Measurements from ENCODE around the gene CDK5RAP2. TPM values are rescaled to one million over a fixed set of nuclear protein-coding genes. Genes with fewer than 3 reads are reported as not detected.
A peak's percentile ranks its signal among the peaks of the same experiment; 100 is the strongest.

Gene CDK5RAP2
- total and polyA plus RNA-seq, 2 donors (not counting 1 experiment from before 2014, with no cell fraction given) = 17.7 to 48.6 TPM

DNA sequence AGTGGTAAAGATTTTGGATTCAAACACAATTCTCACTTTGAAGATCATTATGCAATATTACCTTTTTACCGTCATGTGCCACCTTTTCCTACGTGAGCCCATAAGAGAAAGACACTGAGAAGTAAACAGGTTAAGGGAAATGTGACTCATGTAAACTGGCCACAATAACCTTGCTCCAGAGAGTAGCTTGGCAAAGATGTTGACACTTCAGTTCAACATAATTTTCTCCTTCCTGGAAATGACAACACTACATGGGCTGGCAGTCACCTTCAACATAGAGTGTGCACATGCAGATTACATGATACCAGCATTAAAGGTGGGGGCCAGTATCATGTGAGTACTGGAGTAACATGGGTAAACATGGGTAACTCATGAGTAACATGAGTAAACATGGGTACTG, 141.9 kb downstream of the CDK5RAP2 start:
- no peak overlapping the region for H3K4me2 ChIP-seq (ENCODE audit: extremely low read depth, insufficient read depth, low read length)
- peaks cover 1% of the 10 kb centered on the region for H3K36me3 ChIP-seq (ENCODE audit: control insufficient read depth, insufficient read depth, low read length)
- peaks cover 19% of the 10 kb centered on the region for H3K4me1 ChIP-seq (ENCODE audit: control insufficient read depth, extremely low read depth, insufficient read depth, low read length)
- H4K20me1 ChIP-seq (ENCODE audit: control insufficient read depth, extremely low read depth, insufficient read depth, low read length) = no peaks in the 10 kb centered on the region
- H3K9me3 ChIP-seq (ENCODE audit: control insufficient read depth, insufficient read depth, low read depth, low read length) = no peaks in the 10 kb centered on the region
- no peak for TF ChIP-seq EZH2 (IDR thresholded peaks at IDR 0.05; ENCODE audit: low read length, missing control alignments)
- H3K4me3 ChIP-seq (replicated peaks in 1 of 4; ENCODE audit: control extremely low read depth in 1 of 4, insufficient read depth in 1 of 4, low read depth in 3 of 4, low read length in 4 of 4) = no peak overlapping the region
- no peak overlapping the region for H3K27ac ChIP-seq (ENCODE audit: insufficient read depth, low read length)
- H3K27me3 ChIP-seq (ENCODE audit: control insufficient read depth, insufficient read depth, low read length) = no peaks in the 10 kb centered on the region
- no peaks in the 10 kb centered on the region for H3K79me2 ChIP-seq (ENCODE audit: control insufficient read depth, insufficient read depth, low read length)
- DNase-seq (ENCODE audit: low read depth in 2 of 2) = peak; percentile 36 to 48
- no peak overlapping the region for H2AFZ ChIP-seq (ENCODE audit: low read length)
- H3K9ac ChIP-seq (ENCODE audit: insufficient read depth, low read length) = no peak overlapping the region

GRCh38 chr9:120436983-120437475, 142.9 kb downstream of the CDK5RAP2 start:
- H3K9me3 ChIP-seq (ENCODE audit: control insufficient read depth, insufficient read depth, low read depth, low read length) = no peaks in the 10 kb centered on the region
- H3K27ac ChIP-seq (ENCODE audit: insufficient read depth, low read length) = no peak overlapping the region
- TF ChIP-seq, protein P1, sequence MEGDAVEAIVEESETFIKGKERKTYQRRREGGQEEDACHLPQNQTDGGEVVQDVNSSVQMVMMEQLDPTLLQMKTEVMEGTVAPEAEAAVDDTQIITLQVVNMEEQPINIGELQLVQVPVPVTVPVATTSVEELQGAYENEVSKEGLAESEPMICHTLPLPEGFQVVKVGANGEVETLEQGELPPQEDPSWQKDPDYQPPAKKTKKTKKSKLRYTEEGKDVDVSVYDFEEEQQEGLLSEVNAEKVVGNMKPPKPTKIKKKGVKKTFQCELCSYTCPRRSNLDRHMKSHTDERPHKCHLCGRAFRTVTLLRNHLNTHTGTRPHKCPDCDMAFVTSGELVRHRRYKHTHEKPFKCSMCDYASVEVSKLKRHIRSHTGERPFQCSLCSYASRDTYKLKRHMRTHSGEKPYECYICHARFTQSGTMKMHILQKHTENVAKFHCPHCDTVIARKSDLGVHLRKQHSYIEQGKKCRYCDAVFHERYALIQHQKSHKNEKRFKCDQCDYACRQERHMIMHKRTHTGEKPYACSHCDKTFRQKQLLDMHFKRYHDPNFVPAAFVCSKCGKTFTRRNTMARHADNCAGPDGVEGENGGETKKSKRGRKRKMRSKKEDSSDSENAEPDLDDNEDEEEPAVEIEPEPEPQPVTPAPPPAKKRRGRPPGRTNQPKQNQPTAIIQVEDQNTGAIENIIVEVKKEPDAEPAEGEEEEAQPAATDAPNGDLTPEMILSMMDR (conservative IDR thresholded peaks at IDR 0.05 in 1 of 2, IDR thresholded peaks at IDR 0.05 in 1 of 2; ENCODE audit: low read depth in 1 of 2, low read length in 2 of 2) = no peak
- no peak for TF ChIP-seq EZH2 (IDR thresholded peaks at IDR 0.05; ENCODE audit: low read length, missing control alignments)
- no peak overlapping the region for H2AFZ ChIP-seq (ENCODE audit: low read length)
- H3K36me3 ChIP-seq (ENCODE audit: control insufficient read depth, insufficient read depth, low read length) = peaks cover 1% of the 10 kb centered on the region
- H4K20me1 ChIP-seq (ENCODE audit: control insufficient read depth, extremely low read depth, insufficient read depth, low read length) = no peaks in the 10 kb centered on the region
- H3K4me2 ChIP-seq (ENCODE audit: extremely low read depth, insufficient read depth, low read length) = no peak overlapping the region
- H3K79me2 ChIP-seq (ENCODE audit: control insufficient read depth, insufficient read depth, low read length) = no peaks in the 10 kb centered on the region
- H3K4me1 ChIP-seq (ENCODE audit: control insufficient read depth, extremely low read depth, insufficient read depth, low read length) = peaks cover 18% of the 10 kb centered on the region
- H3K4me3 ChIP-seq (replicated peaks in 1 of 4; ENCODE audit: control extremely low read depth in 1 of 4, insufficient read depth in 1 of 4, low read depth in 3 of 4, low read length in 4 of 4) = no peak overlapping the region
- DNase-seq (ENCODE audit: low read depth in 2 of 2) = peak in 1 of 2 donors; percentile 56
- no peaks in the 10 kb centered on the region for H3K27me3 ChIP-seq (ENCODE audit: control insufficient read depth, insufficient read depth, low read length)
- no peak overlapping the region for H3K9ac ChIP-seq (ENCODE audit: insufficient read depth, low read length)

- Histone ChIP-seq H3K4me3 (replicated peaks in 1 of 4; ENCODE audit: control extremely low read depth in 1 of 4, insufficient read depth in 1 of 4, low read depth in 3 of 4, low read length in 4 of 4) (no peak overlapping the region), H3K4me2 (ENCODE audit: extremely low read depth, insufficient read depth, low read length) (no peak overlapping the region), H3K4me1 (ENCODE audit: control insufficient read depth, extremely low read depth, insufficient read depth, low read length) (peaks cover 15% of the 10 kb centered on the region), H3K9me3 (ENCODE audit: control insufficient read depth, insufficient read depth, low read depth, low read length) (no peaks in the 10 kb centered on the region), H3K36me3 (ENCODE audit: control insufficient read depth, insufficient read depth, low read length) (peaks cover 1% of the 10 kb centered on the region), H3K27me3 (ENCODE audit: control insufficient read depth, insufficient read depth, low read length) (no peaks in the 10 kb centered on the region), H2AFZ (ENCODE audit: low read length) (no peak overlapping the region), H3K9ac (ENCODE audit: insufficient read depth, low read length) (no peak overlapping the region), H3K27ac (ENCODE audit: insufficient read depth, low read length) (no peak overlapping the region), H4K20me1 (ENCODE audit: control insufficient read depth, extremely low read depth, insufficient read depth, low read length) (no peaks in the 10 kb centered on the region), H3K79me2 (ENCODE audit: control insufficient read depth, insufficient read depth, low read length) (no peaks in the 10 kb centered on the region)
- DNase-seq (ENCODE audit: low read depth in 2 of 2) = no peak
- TF ChIP-seq EZH2 (IDR thresholded peaks at IDR 0.05; ENCODE audit: low read length, missing control alignments) = no peak
- TF ChIP-seq, protein P1 (conservative IDR thresholded peaks at IDR 0.05 in 1 of 2, IDR thresholded peaks at IDR 0.05 in 1 of 2; ENCODE audit: low read depth in 1 of 2, low read length in 2 of 2) = no peak
Measured at GRCh38 chr9:120436446-120436845, 143.5 kb downstream of the CDK5RAP2 start.

Measured in fibroblast of lung (primary cell).